ENCODE data around the gene SNED1. TPM values are rescaled to one million over a fixed set of nuclear protein-coding genes. Genes with fewer than 3 reads are reported as not detected.
A peak's percentile ranks its signal among the peaks of the same experiment; 100 is the strongest.

The SNED1 gene
- total and polyA plus RNA-seq, 9 of the 15 experiments (the other 6 are each of a cell fraction or from before 2014, with no cell fraction given) = 0.03 to 0.07 (median 0.05) TPM; not detected in 5

DNA sequence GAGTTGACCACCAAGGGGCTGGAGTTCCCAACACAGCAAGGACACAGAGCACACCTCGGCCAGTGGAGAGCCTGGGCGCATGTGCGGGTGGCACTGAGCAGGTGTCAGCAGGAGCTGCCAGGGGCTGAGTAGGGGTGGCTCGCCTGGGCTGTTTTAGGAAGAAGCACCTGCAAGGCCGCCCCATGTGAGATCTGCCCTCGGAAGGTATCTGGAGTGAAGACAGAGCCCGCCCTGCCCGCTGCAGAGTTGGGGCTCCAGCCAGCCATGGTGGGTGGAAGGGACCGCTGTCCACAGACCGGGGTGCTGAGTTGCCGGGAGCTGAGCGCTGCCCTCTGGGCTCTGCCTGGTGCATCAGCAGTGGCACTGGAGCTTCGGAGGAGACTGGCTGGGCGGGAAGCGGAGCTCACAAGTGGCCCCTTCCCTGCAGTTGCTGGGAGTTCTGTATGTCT lies 68.5 kb downstream of the SNED1 start:
- no peak overlapping the region for H3K9ac ChIP-seq (ENCODE audit: insufficient read depth in 1 of 2, low read depth in 2 of 2, low read length in 2 of 2)
- ChIA-PET CTCF (ENCODE audit: low intra/inter-chr PET ratio) (no interaction called here), POLR2A (interaction anchor here (0.8 to 1.1 kb wide), 2 partner anchors 26 to 104 kb away, joined by 3 read pairs; no protein-coding TSS in a partner anchor)
- no peaks in the 10 kb centered on the region for H3K36me3 ChIP-seq (ENCODE audit: control insufficient read depth, insufficient read depth, low read length)
- peaks cover 9 to 79% of the 10 kb centered on the region in 2 experiments; a peak in 3 of 5 replicates for H3K27me3 ChIP-seq (ENCODE audit: control insufficient read depth in 2 of 2, insufficient read depth in 2 of 2, low read length in 2 of 2)
- H3K27ac ChIP-seq (ENCODE audit: extremely low read depth, low read depth, low read length) = no peak overlapping the region
- H3K4me1 ChIP-seq (replicated peaks in 1 of 2; ENCODE audit: control insufficient read depth in 2 of 2, insufficient read depth in 2 of 2, low read length in 2 of 2) = peaks cover 0 to 34% of the 10 kb centered on the region in 2 experiments; a peak in 2 of 5 replicates
- TF ChIP-seq ARID1B (IDR thresholded peaks at IDR 0.05) (no peak), MIER1 (IDR thresholded peaks at IDR 0.05; ENCODE audit: low read depth) (peak; percentile 66; the same call in 1 of the 2 replicates), ARHGAP35 (IDR thresholded peaks at IDR 0.05; ENCODE audit: partially characterized antibody) (no peak), EHMT2 (IDR thresholded peaks at IDR 0.05) (peak; percentile 44; the same call in 1 of the 2 replicates)
- TF ChIP-seq, protein P1, sequence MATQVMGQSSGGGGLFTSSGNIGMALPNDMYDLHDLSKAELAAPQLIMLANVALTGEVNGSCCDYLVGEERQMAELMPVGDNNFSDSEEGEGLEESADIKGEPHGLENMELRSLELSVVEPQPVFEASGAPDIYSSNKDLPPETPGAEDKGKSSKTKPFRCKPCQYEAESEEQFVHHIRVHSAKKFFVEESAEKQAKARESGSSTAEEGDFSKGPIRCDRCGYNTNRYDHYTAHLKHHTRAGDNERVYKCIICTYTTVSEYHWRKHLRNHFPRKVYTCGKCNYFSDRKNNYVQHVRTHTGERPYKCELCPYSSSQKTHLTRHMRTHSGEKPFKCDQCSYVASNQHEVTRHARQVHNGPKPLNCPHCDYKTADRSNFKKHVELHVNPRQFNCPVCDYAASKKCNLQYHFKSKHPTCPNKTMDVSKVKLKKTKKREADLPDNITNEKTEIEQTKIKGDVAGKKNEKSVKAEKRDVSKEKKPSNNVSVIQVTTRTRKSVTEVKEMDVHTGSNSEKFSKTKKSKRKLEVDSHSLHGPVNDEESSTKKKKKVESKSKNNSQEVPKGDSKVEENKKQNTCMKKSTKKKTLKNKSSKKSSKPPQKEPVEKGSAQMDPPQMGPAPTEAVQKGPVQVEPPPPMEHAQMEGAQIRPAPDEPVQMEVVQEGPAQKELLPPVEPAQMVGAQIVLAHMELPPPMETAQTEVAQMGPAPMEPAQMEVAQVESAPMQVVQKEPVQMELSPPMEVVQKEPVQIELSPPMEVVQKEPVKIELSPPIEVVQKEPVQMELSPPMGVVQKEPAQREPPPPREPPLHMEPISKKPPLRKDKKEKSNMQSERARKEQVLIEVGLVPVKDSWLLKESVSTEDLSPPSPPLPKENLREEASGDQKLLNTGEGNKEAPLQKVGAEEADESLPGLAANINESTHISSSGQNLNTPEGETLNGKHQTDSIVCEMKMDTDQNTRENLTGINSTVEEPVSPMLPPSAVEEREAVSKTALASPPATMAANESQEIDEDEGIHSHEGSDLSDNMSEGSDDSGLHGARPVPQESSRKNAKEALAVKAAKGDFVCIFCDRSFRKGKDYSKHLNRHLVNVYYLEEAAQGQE (IDR thresholded peaks at IDR 0.05; ENCODE audit: borderline replicate concordance) = peak; percentile 86
- TF ChIP-seq, protein P1 (CRISPR knock-in tag; IDR thresholded peaks at IDR 0.05; ENCODE audit: low read depth) = 0 out of 2 replicates have a peak, but pooled peaks have one; percentile 54
- H2AFZ ChIP-seq (ENCODE audit: low read depth, low read length) = no peak overlapping the region
- no peak for FAIRE-seq
- no peak overlapping the region for H3K4me2 ChIP-seq (ENCODE audit: insufficient read depth, low read length)
- no peak; the same call in 2 of the 3 replicates for ATAC-seq
- 14% methylated on average over 9 of the region's 15 CpGs for WGBS (ENCODE audit: insufficient coverage, low coverage, missing lambda C conversion rate)
- no peaks in the 10 kb centered on the region for H3K79me2 ChIP-seq (ENCODE audit: control insufficient read depth, insufficient read depth, low read length)
- intact Hi-C loops (cut with micrococcal nuclease) (no loop called here), in situ Hi-C loops (cut with MboI) (no loop called here)
- DNase-seq (ENCODE audit: extremely low read depth in 1 of 4, low spot score in 3 of 4) = peak in 2 of 4 experiments; percentile 25 to 29
- H4K20me1 ChIP-seq (replicated peaks; ENCODE audit: control insufficient read depth, insufficient read depth, low read length) = 0 out of 2 replicates have a peak, but pooled peaks cover 6% of the 10 kb centered on the region
- no TSS peak for BruUV-seq (replicated peaks)
- H3K9me1 ChIP-seq (ENCODE audit: control insufficient read depth, insufficient read depth, low read length) = no peaks in the 10 kb centered on the region
- H3K9me3 ChIP-seq (replicated peaks; ENCODE audit: control insufficient read depth, insufficient read depth, low read depth, low read length) = no peaks in the 10 kb centered on the region
- H3K4me3 ChIP-seq = no peak overlapping the region
